Astrocyte of the spinal cord (primary cell): Measurements from ENCODE around the gene UBE2O.

Experiments
- DNase-seq: peaks from one replicate; pipeline ENCODE4 v3.0.0; 2011; ENCODE audit warnings: low read depth, low spot score
- H3K4me3 ChIP-seq: 2 replicates; pipeline ENCODE4 v1.5.1; 2011; ENCODE audit warnings: low read depth, mild to moderate bottlenecking, low read length, moderate library complexity
- CTCF ChIP-seq: IDR thresholded peaks from 2 replicates; pipeline ENCODE4 v1.5.1; 2012; ENCODE audit warnings: low read depth, mild to moderate bottlenecking, low read length, inconsistent platforms
- in situ Hi-C: cut with HindIII; loops from 2 replicates; pipeline ENCODE4 v1.10.0; 2017; ENCODE audit warnings: low sequenced_read_pairs

UBE2O gene

DNA sequence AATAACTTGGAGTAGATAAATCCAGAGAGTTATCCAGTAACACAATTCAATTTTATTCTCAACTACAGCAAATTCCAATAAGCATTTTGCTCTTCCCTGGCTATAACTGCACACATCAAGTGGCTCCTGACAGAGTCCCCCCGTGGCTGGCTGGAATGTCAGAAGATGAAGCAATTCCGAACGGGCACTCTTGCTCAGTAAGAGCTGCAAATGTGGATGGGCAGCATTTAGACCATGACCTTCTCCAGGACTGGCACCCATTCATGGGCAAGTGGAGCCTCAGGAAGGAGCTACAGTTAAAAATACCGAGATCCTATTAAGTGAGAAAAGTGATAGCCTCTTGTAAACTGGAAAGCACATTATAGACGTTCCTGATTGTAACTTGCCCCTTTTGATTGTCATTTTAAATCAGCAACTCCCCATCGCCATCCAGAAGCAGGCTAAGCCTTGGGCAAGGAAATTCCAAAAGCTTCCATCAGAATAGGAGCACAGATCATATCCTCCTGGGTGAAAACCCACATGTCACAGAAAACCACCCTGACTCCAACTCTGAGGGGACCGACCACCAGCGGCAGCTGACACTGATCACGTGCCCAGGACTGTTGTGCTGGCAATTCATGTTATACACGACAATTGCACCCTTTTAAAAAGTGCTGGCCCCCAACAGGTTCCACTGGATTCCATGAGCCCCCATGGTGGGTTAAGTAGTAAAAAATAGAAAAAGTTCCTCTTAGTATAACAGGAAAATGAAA is 7.1 kb downstream of the UBE2O start:
- no peak for TF ChIP-seq CTCF
- no peak for DNase-seq
- H3K4me3 ChIP-seq, result no peak overlapping the region
- in situ Hi-C loops, result no loop called here

DNA sequence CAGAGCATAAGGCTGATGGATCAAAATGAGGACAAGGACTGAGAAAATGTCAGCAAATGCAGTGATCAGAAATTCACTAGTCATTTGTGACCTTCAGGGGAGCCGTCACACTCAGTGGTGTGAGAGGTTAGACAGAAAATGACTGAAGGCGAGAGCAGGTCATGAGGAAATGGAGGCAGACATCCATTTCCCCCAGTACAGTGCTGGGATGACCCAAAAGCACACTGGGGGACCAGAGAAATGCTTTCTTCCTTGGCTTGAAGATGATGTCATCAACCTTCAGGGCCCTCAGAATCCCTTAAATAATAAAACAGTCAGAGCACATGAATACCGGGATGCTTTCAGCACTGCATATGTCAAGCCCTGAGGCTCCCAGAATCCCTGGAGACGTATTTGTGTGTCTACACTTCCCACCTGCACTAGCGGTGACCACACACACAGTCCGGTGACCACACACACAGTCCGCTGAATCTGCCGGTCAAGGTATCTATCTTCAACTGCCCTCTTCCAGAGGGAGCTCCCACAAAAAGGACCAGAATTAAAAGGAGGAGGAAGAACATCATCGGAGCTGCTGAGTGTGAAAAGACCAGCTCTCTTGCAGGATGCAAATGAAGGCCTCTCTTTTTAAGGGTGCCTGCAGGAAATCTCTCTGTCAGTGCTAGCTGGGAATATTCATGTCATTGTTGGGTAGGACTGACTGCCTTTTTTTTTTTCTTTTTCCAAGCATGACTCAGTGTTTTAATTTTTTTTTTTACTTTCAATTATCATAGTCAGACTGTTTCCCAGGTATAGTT is 8.2 kb downstream of the UBE2O start:
- in situ Hi-C loops, result no loop called here
- no peak overlapping the region for H3K4me3 ChIP-seq
- no peak for TF ChIP-seq CTCF
- DNase-seq, result peak; percentile 33

GRCh38 chr17:76442341-76443338 is 10.3 kb downstream of the UBE2O start:
- no peak for TF ChIP-seq CTCF
- no peak overlapping the region for H3K4me3 ChIP-seq
- no peak for DNase-seq
- in situ Hi-C loops, result no loop called here

DNA sequence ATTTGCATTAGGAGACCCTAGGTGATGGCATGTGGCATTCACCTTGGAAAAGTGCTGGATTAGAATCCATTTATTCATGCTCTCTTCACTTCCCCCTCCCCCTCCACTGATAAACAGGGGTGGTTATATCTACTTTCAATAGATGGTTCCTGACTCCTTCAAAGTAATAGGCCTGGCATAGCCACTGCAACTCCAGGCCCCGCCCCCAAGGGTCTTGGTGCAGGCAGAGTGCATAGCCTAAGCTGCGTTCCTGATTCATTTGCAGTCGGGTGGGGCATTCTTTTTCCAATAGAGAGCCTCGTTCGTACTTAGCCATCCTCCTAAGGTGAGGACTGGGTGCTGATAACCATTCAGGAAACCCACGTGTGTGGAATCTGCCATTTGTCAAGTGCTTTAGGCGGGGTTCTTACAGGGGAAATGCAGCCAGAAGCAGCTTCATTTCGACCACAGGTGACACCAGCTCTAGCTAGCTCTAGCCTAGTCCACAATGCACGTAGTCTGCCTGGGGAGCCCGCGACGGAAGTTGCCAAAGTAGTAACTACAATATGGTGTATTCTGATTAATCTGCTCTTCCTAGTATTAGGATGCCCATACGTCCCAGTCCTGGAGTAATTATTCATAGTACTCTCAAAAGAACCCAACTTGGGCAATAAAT is 11.1 kb downstream of the UBE2O start:
- DNase-seq, result no peak
- no peak overlapping the region for H3K4me3 ChIP-seq
- in situ Hi-C loops, result no loop called here
- TF ChIP-seq CTCF, result no peak

GRCh38 chr17:76440751-76441362 is 12.1 kb downstream of the UBE2O start:
- DNase-seq, result no peak
- no peak overlapping the region for H3K4me3 ChIP-seq
- TF ChIP-seq CTCF, result no peak
- in situ Hi-C loops, result no loop called here
